ENCODE data around the gene NPC1L1. TPM values are rescaled to one million over a fixed set of nuclear protein-coding genes. Genes with fewer than 3 reads are reported as not detected.

NPC1L1 gene
- total and polyA plus RNA-seq, 5 donors: 0.05 to 0.08 (median 0.06) TPM; not detected in 2

DNA sequence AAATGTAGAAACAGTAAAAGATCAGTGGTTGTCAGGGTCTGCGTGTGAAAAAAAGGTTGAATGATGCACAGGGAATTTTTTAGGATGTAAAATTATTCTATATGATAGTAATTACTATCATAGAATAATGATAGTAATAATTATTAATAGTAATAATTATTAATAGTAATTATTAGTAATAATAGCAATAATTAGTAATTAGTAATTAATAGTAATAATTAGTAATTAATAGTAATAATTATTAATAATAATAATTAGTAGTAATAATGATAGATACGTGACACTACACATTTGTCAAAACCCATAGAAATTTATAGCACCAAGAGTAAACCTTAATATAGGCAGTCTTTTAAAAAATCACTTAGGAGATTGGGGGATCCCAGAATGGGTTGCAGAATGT is 46.2 kb downstream of the NPC1L1 start:
- no peaks in the 10 kb centered on the region for H3K4me1 ChIP-seq (ENCODE audit: control insufficient read depth, insufficient read depth, low read length)
- H3K9me3 ChIP-seq (ENCODE audit: control insufficient read depth, low read length): no peaks in the 10 kb centered on the region
- H3K27me3 ChIP-seq (ENCODE audit: control insufficient read depth, insufficient read depth): no peaks in the 10 kb centered on the region
- H3K4me3 ChIP-seq (ENCODE audit: low read length): no peak overlapping the region
- intact Hi-C loops (cut with DNase I): no loop called here
- no peak for DNase-seq
- ATAC-seq: no peak
- 77% methylated on average over 2 of the region's 2 CpGs for WGBS
- H3K27ac ChIP-seq (ENCODE audit: low read length): no peak overlapping the region

DNA sequence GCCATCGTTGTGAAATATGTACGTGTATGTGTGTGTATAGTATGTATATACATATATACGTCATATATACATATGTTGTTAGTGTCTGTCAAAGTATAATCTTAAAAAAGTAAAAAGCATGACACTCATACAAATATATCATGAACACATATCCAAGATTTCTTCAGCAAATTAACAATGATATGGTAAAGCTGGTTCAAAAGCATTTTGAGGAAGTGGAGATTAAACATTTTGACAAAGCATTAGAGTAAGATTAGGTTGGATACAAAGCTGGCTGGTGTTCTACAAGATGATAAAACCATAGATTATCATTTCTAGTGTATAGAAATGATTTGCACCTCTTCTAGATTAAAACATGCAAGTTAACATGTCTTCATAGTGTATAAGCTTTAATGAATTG is 49.9 kb downstream of the NPC1L1 start:
- no peak for ATAC-seq
- intact Hi-C loops (cut with DNase I): no loop called here
- WGBS: 7% methylated on average over 3 of the region's 3 CpGs
- Histone ChIP-seq H3K9me3 (ENCODE audit: control insufficient read depth, low read length) (no peaks in the 10 kb centered on the region), H3K4me3 (ENCODE audit: low read length) (peak overlapping the region; percentile 88), H3K27me3 (ENCODE audit: control insufficient read depth, insufficient read depth) (no peaks in the 10 kb centered on the region), H3K27ac (ENCODE audit: low read length) (no peak overlapping the region), H3K4me1 (ENCODE audit: control insufficient read depth, insufficient read depth, low read length) (peaks cover 6% of the 10 kb centered on the region)
- no peak for DNase-seq

DNA sequence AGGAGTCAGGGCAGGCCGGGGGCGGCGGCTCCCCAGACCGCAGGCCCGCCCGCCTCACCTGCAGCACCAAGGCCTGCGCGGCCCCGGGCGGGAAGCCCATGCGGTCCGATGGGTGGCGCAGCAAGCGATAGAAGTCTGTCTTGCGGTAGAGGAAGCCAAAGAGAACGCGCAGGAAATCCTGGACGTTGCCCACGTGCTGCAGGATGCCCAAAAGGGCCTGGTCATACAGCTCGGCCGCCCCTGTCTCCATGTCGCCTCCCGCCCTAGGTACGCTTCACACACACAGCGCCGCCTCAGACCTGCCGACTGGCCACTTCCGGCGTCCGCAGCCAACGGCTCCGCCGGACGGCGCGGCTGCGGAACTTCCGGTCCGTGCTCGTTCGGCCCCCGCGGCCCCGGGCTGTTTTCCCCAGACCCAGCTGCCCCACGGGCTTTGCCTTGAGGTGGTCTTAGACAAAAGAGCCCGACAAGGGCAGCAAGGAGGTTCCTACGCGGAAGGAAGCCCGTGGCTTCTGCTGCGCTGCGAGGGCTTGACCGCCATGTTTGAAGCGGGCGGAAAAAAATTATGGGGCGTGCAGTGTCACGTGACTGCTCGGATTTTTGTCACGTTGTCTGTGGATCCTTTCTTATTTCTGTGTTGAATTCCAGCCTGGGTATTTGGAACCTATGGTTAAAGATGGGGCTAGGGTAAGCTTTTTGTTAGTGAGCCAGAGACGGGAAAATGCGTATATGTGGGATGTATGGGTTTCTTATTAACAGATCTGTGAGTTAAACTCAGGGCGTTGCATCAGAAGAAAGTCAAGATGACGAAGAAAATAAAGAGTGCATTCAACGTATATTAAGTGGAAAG is 50.6 kb downstream of the NPC1L1 start, which contains the start of gene NUDCD3:
Gene NUDCD3 (minus strand): TSS at position 308 of the 850 bp plus-strand sequence. CDS start 58 bp downstream, at position 250.
- intact Hi-C loops (cut with DNase I): no loop called here
- Histone ChIP-seq H3K9me3 (ENCODE audit: control insufficient read depth, low read length) (no peaks in the 10 kb centered on the region), H3K27me3 (ENCODE audit: control insufficient read depth, insufficient read depth) (no peaks in the 10 kb centered on the region), H3K27ac (ENCODE audit: low read length) (peak within 1 kb of the TSS; percentile 95), H3K4me1 (ENCODE audit: control insufficient read depth, insufficient read depth, low read length) (peaks cover 9% of the 10 kb centered on the region), H3K4me3 (ENCODE audit: low read length) (peak within 1 kb of the TSS; percentile 88)
- WGBS: under 1% methylated on average over 63 of the region's 63 CpGs
- DNase-seq: peak; percentile 83 to 92 (median 92)
- peak; percentile 97 to 98 for ATAC-seq

DNA sequence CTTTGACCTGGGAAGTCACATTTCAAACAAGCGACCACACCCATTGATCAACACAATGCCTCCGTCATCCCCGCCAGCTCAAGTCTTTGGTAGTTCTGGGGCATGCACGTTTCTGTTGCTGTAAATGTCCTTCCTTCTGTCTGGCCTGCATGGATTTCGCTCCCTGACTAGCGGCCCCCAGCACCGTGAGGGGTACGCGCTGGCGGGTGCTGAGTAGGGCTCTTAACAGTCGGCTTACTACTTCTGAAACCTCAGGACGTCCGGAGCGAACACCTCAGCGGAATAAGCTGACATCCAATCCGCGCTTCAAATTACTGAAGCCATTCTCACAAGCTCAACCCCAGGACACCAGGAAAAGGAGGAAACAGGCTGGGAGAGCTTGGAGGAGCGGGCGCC is 51.2 kb downstream of the NPC1L1 start:
- intact Hi-C loops (cut with DNase I): no loop called here
- Histone ChIP-seq H3K4me3 (ENCODE audit: low read length) (peak overlapping the region; percentile 88), H3K4me1 (ENCODE audit: control insufficient read depth, insufficient read depth, low read length) (peaks cover 10% of the 10 kb centered on the region), H3K27me3 (ENCODE audit: control insufficient read depth, insufficient read depth) (no peaks in the 10 kb centered on the region), H3K9me3 (ENCODE audit: control insufficient read depth, low read length) (no peaks in the 10 kb centered on the region), H3K27ac (ENCODE audit: low read length) (peak overlapping the region; percentile 95)
- ATAC-seq (peak; percentile 30 to 52), DNase-seq (no peak)
- under 1% methylated on average over 19 of the region's 19 CpGs for WGBS

DNA sequence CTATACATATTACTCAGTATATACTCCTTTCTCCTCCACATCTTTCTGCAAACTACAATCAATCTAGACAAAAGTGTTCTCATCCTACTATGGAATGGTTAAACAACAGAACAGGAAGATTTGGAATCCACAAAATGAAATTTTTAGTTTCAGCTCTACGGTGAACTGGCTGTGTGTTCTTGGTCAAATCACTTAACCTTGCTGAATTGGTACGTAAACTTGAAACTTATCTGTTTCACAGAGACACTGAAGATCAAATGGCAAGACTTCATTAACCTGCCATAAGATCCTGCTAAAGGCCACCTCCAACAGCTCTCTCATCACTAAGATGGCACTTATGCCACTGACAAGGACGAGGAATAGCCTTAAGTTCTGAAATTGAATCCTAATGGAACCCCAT is 52.2 kb downstream of the NPC1L1 start:
- no peak overlapping the region for H3K27ac ChIP-seq (ENCODE audit: low read length)
- DNase-seq: no peak
- intact Hi-C loops (cut with DNase I): no loop called here
- H3K4me3 ChIP-seq (ENCODE audit: low read length): peak overlapping the region; percentile 88
- H3K4me1 ChIP-seq (ENCODE audit: control insufficient read depth, insufficient read depth, low read length): peaks cover 12% of the 10 kb centered on the region
- 83% methylated on average over 3 of the region's 3 CpGs for WGBS
- ATAC-seq: no peak
- H3K27me3 ChIP-seq (ENCODE audit: control insufficient read depth, insufficient read depth): no peaks in the 10 kb centered on the region
- H3K9me3 ChIP-seq (ENCODE audit: control insufficient read depth, low read length): no peaks in the 10 kb centered on the region

DNA sequence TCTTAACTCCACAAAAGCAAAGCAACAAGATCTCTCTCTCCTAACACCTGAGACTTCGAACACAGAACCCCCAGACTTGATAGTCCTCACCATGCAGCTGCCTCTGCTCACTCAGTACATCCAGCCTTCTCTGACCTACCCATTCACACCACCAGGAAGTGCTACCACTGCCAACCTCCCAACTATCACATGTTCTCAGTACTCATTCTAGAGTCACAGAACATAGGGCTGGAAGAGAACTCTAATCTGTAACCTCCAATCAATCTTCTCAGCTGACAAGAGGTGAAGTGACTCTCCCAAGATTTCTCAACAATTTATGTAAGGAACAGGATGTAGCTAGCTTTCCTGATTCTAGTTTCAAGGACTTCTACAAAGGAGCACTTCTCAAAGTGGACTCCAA is 54.4 kb downstream of the NPC1L1 start:
- H3K9me3 ChIP-seq (ENCODE audit: control insufficient read depth, low read length): no peaks in the 10 kb centered on the region
- H3K27me3 ChIP-seq (ENCODE audit: control insufficient read depth, insufficient read depth): no peaks in the 10 kb centered on the region
- ATAC-seq (peak in 1 of 2 donors; percentile 26), DNase-seq (no peak)
- 81% methylated on average over 1 of the region's 1 CpG for WGBS
- peaks cover 12% of the 10 kb centered on the region for H3K4me1 ChIP-seq (ENCODE audit: control insufficient read depth, insufficient read depth, low read length)
- H3K4me3 ChIP-seq (ENCODE audit: low read length): no peak overlapping the region
- intact Hi-C loops (cut with DNase I): no loop called here
- H3K27ac ChIP-seq (ENCODE audit: low read length): no peak overlapping the region

DNA sequence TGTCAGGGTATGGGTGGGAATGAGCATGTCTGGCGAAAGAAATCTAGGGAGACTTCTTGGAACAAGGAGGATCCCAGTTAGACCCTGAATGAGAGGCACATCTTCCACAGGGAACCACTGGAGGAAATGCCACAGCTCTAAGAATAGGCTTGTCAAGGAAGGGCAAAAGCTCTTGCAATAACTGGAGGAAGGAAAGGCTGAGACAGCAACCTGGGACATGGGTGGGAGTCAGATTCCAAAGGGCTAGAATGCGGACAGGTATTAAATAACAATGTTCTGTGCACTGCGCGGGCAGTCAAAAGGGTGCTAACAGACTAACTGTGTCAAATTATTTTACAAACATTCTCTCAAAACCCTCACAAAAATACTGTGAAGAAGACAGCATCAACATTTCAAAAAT is 55.1 kb downstream of the NPC1L1 start:
- 85% methylated on average over 4 of the region's 4 CpGs for WGBS
- no peaks in the 10 kb centered on the region for H3K27me3 ChIP-seq (ENCODE audit: control insufficient read depth, insufficient read depth)
- peak overlapping the region; percentile 59 for H3K27ac ChIP-seq (ENCODE audit: low read length)
- DNase-seq: no peak
- H3K4me1 ChIP-seq (ENCODE audit: control insufficient read depth, insufficient read depth, low read length): peaks cover 12% of the 10 kb centered on the region
- no peak for ATAC-seq
- intact Hi-C loops (cut with DNase I): no loop called here
- H3K9me3 ChIP-seq (ENCODE audit: control insufficient read depth, low read length): no peaks in the 10 kb centered on the region
- no peak overlapping the region for H3K4me3 ChIP-seq (ENCODE audit: low read length)

DNA sequence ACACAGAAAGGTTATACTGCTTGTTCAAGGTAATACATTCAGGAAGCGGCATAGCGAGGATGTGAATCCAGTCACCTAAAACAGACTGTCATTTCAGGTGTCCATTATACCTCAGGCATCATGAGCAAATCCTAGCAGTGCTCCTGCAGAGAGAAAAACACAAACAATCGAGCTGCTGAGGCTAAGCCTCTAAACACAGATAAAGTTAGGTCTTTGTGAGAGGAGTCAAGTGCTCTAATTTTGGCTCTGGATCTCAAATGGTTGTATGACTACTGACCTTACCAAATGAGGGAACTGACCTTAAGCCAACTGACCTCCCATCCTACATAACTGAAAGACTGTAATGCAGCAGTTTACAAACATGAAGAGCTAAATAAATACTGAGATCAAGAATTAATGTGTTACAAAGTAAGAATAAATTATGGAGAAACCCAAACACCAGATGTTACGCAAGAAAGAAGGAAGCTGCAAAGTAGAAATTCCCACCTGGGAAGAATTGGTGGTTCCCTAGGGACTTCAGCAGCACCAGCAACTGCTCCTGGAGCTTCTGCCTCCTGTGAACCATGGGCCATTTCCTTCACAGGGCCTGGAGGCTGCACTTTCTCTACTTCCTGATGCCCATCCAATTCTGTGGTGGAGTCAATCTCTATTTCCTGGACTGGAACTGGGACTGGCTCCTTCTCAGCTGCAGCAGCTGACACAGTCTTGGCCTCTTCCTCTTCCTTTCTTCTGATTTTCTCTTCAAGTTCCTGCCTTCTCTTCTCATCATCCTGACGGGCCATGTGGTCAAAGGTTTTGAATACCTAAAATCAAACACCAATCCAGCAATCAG is 56.4 kb downstream of the NPC1L1 start:
- Histone ChIP-seq H3K9me3 (ENCODE audit: control insufficient read depth, low read length) (no peaks in the 10 kb centered on the region), H3K27ac (ENCODE audit: low read length) (peak overlapping the region; percentile 59), H3K4me3 (ENCODE audit: low read length) (no peak overlapping the region), H3K4me1 (ENCODE audit: control insufficient read depth, insufficient read depth, low read length) (peaks cover 12% of the 10 kb centered on the region), H3K27me3 (ENCODE audit: control insufficient read depth, insufficient read depth) (no peaks in the 10 kb centered on the region)
- intact Hi-C loops (cut with DNase I): no loop called here
- DNase-seq (no peak), ATAC-seq (peak; percentile 29 to 36)
- WGBS: 77% methylated on average over 5 of the region's 5 CpGs

DNA sequence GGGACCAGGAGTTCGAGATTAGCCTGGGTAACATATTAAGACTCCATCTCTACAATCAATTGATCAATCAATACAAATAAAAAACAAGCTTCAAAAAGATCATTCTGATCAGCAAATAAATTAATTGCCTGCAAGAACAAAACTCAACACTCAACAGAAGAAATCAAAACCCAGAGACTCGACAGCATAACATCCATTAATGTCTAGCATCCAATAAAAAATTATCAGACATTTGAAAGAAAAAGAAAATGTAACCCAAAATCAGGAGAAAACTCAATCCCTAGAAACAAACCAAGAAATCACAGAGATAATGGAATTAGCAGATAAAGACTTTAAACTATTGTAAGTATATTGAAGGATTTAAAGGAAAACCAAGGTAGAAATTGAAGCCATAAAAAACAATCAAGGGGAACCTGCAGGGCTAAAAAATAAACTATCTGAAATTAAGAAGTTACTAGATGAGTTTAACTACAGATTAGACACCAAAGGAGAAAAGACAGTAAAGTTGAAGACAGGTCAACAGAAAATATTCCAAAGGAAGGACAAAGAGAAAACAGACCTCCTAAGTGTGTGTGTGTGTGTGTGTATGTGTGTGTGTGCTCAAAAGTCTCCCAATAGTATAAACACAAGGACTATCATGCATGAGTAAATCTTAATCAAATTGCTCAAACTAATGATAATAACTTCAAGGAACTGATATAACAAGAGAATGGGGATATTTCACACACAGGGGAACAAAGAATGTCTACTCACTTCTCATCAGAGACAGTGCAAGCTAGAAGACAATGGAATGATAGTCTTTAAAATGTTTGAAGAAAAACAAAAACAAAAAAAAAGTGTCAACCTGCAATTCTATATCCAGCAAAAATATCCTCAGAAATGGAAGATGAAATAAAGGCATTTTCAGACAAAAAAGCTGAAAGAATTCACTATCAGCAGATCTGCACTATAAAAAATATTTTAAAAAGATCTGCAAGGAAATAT is 58.3 kb downstream of the NPC1L1 start:
- peaks cover 9% of the 10 kb centered on the region for H3K4me1 ChIP-seq (ENCODE audit: control insufficient read depth, insufficient read depth, low read length)
- no peaks in the 10 kb centered on the region for H3K9me3 ChIP-seq (ENCODE audit: control insufficient read depth, low read length)
- no peak overlapping the region for H3K27ac ChIP-seq (ENCODE audit: low read length)
- no peak overlapping the region for H3K4me3 ChIP-seq (ENCODE audit: low read length)
- DNase-seq (no peak), ATAC-seq (no peak)
- over 99% methylated on average over 2 of the region's 2 CpGs for WGBS
- intact Hi-C loops (cut with DNase I): no loop called here
- no peaks in the 10 kb centered on the region for H3K27me3 ChIP-seq (ENCODE audit: control insufficient read depth, insufficient read depth)

DNA sequence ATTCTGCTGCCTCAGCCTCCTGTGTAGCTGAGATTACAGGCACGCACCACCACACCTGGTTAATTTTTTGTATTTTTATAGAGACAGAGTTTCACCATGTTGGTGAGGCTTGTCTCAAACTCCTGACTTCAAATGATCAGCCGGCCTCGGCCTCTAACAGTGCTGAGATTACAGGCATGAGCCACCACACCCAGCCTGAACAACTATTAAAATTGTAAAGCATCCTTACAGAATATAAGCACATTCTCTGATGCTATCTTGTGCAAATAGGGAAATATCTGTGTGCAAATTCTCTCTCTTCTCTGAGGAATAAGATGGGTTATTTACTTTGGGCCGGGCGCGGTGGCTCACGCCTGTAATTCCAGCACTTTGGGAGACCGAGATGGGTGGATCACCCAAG is 63.2 kb downstream of the NPC1L1 start:
- Histone ChIP-seq H3K4me1 (ENCODE audit: control insufficient read depth, insufficient read depth, low read length) (peaks cover 13% of the 10 kb centered on the region), H3K27ac (ENCODE audit: low read length) (no peak overlapping the region)

More for the DNA sequence above, 63.2 kb downstream of the NPC1L1 start:
- no peak for ATAC-seq
- WGBS: 93% methylated on average over 8 of the region's 8 CpGs
- no peak for DNase-seq
- Histone ChIP-seq H3K27me3 (ENCODE audit: control insufficient read depth, insufficient read depth) (no peaks in the 10 kb centered on the region), H3K4me3 (ENCODE audit: low read length) (no peak overlapping the region), H3K9me3 (ENCODE audit: control insufficient read depth, low read length) (no peaks in the 10 kb centered on the region)
- intact Hi-C loops (cut with DNase I): loop anchor here (2.0 to 10.0 kb wide), 4 partner anchors 233 to 243 kb away; no protein-coding TSS in a partner anchor
